Fibroblast of lung (primary cell): ENCODE measurements around the gene RGS3. TPM values are rescaled to one million over a fixed set of nuclear protein-coding genes. Genes with fewer than 3 reads are reported as not detected.

Source experiments
- DNase-seq, 2 donors: peaks; one replicate each; pipeline versions ENCODE4 v3.0.0 to v3.0.0-alpha.2; 2010; ENCODE audit warnings: low read depth in 2 of 2
- H2AFZ ChIP-seq: 2 replicates; pipeline ENCODE4 v1.5.1; 2012; ENCODE audit warnings: low read length, control low read depth, inconsistent platforms
- H3K27ac ChIP-seq: 2 replicates; pipeline ENCODE4 v1.5.1; 2011; ENCODE audit warnings: low read length, control low read depth; ENCODE audit not compliant: insufficient read depth
- H3K27me3 ChIP-seq: 2 replicates; pipeline ENCODE4 v1.5.1; 2011; ENCODE audit warnings: mild to moderate bottlenecking, low read length; ENCODE audit not compliant: control insufficient read depth, insufficient read depth
- H3K36me3 ChIP-seq: 2 replicates; pipeline ENCODE4 v1.5.1; 2011; ENCODE audit warnings: low read length; ENCODE audit not compliant: control insufficient read depth, insufficient read depth
- H3K4me1 ChIP-seq: 2 replicates; pipeline ENCODE4 v1.5.1; 2011; ENCODE audit warnings: low read length; ENCODE audit not compliant: control insufficient read depth, insufficient read depth; ENCODE audit errors: extremely low read depth
- H3K4me2 ChIP-seq: 2 replicates; pipeline ENCODE4 v1.5.1; 2011; ENCODE audit warnings: low read length, control low read depth; ENCODE audit not compliant: insufficient read depth; ENCODE audit errors: extremely low read depth
- H3K4me3 ChIP-seq, 4 experiments: fragments of 200-600 bp in 1 of 4; sonication (generic) in 1 of 4; replicated peaks in 1 of 4; 2 replicates each; pipeline ENCODE4 v1.5.1; 2011 to 2016; ENCODE audit warnings: low read length in 4 of 4, low read depth in 3 of 4, mild to moderate bottlenecking in 3 of 4, control low read depth in 2 of 4, inconsistent platforms in 1 of 4, mixed read lengths in 1 of 4; ENCODE audit not compliant: insufficient read depth in 1 of 4; ENCODE audit errors: control extremely low read depth in 1 of 4
- H3K79me2 ChIP-seq: 2 replicates; pipeline ENCODE4 v1.5.1; 2012; ENCODE audit warnings: mild to moderate bottlenecking, low read length, inconsistent platforms; ENCODE audit not compliant: control insufficient read depth, insufficient read depth
- H3K9ac ChIP-seq: 2 replicates; pipeline ENCODE4 v1.5.1; 2011; ENCODE audit warnings: mild to moderate bottlenecking, low read length, control low read depth; ENCODE audit not compliant: insufficient read depth
- H3K9me3 ChIP-seq: 2 replicates; pipeline ENCODE4 v1.5.1; 2012; ENCODE audit warnings: low read depth, low read length; ENCODE audit not compliant: control insufficient read depth, insufficient read depth
- H4K20me1 ChIP-seq: 2 replicates; pipeline ENCODE4 v1.5.1; 2011; ENCODE audit warnings: low read length; ENCODE audit not compliant: control insufficient read depth, insufficient read depth; ENCODE audit errors: extremely low read depth
- EZH2 ChIP-seq: IDR thresholded peaks from 2 replicates; pipeline ENCODE4 v1.5.1; 2012; ENCODE audit warnings: low read length, control low read depth, mild to moderate bottlenecking; ENCODE audit errors: missing control alignments
- polyA plus RNA-seq, 2 donors: library from polyadenylated mRNA; depleted of rRNA in 1 of 2; stranded (reverse) in 1 of 2; unstranded in 1 of 2; fragments of >200 nt; gene quantifications; 2 replicates each; pipeline ENCODE4 v1.2.1, GENCODE V29; 2011 to 2012; ENCODE audit warnings: missing spikeins in 1 of 2
- total RNA-seq: library from RNA; depleted of rRNA; stranded (reverse); fragments of >200 nt; gene quantifications from 2 replicates; pipeline ENCODE4 v1.2.1, GENCODE V29; 2014
- TF ChIP-seq, protein P1 (sequence below), 2 donors: IDR thresholded peaks in 1 of 2; conservative IDR thresholded peaks in 1 of 2; 1 replicate in 1 of 2; 2 replicates in 1 of 2; pipeline ENCODE4 v1.5.1; 2011 to 2012; ENCODE audit warnings: low read length in 2 of 2, control low read depth in 1 of 2, inconsistent platforms in 1 of 2, low read depth in 1 of 2, mild to moderate bottlenecking in 1 of 2

RGS3 gene
- total and polyA plus RNA-seq, 2 donors (not counting 1 experiment from before 2014, with no cell fraction given): 48.1 to 74.3 TPM

DNA sequence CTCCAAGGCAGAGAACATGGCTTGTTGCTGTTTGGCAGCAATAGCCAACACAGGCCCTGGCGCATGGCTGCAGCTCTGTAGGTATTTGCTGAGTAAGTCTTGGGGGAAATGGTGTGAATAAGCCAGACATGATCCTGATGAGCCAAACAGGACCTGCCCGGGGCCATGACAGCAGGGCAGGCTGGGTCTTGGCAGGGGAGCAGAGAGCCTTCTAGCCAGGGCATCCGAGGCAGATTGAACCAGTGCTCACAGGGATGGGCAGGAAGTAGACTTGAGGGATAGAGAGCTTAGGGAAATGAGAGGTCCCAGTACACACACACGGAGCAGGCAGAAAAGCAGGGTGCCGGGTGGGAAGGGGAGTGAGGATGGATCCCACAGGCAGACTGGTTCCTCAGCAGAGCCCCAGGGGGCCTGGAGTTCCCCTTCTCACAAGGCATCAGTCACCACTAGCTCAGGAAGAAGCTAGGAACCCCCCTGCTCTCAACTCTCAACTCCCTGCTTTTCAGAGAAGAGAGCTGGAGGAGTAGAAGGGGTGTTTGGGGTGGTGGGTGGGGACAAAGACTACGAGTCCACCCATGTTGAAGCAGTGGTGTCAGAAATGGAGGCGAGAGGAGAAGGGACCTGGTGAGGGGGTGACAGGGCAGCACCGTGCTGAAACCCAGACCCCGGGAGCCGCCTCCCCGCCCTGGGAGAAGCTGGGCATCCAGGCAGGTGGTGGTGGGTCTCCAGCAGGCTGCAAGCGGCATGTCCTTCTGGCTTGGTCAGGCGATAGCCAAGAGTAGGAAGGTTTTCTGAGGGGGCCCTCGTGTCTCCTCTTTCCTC lies 111.1 kb downstream of the RGS3 start:
- TF ChIP-seq, protein P1, sequence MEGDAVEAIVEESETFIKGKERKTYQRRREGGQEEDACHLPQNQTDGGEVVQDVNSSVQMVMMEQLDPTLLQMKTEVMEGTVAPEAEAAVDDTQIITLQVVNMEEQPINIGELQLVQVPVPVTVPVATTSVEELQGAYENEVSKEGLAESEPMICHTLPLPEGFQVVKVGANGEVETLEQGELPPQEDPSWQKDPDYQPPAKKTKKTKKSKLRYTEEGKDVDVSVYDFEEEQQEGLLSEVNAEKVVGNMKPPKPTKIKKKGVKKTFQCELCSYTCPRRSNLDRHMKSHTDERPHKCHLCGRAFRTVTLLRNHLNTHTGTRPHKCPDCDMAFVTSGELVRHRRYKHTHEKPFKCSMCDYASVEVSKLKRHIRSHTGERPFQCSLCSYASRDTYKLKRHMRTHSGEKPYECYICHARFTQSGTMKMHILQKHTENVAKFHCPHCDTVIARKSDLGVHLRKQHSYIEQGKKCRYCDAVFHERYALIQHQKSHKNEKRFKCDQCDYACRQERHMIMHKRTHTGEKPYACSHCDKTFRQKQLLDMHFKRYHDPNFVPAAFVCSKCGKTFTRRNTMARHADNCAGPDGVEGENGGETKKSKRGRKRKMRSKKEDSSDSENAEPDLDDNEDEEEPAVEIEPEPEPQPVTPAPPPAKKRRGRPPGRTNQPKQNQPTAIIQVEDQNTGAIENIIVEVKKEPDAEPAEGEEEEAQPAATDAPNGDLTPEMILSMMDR (conservative IDR thresholded peaks at IDR 0.05 in 1 of 2, IDR thresholded peaks at IDR 0.05 in 1 of 2; ENCODE audit: low read depth in 1 of 2, low read length in 2 of 2): no peak
- Histone ChIP-seq H2AFZ (no peak overlapping the region), H3K79me2 (no peaks in the 10 kb centered on the region), H3K27me3 (no peaks in the 10 kb centered on the region), H3K27ac (no peak overlapping the region), H3K4me3 (no peak overlapping the region), H3K36me3 (no peaks in the 10 kb centered on the region), H3K4me2 (no peak overlapping the region), H3K9me3 (no peaks in the 10 kb centered on the region), H4K20me1 (no peaks in the 10 kb centered on the region), H3K9ac (no peak overlapping the region), H3K4me1 (peaks cover 27% of the 10 kb centered on the region)
- peak in 1 of 2 donors; percentile 43 for DNase-seq

DNA sequence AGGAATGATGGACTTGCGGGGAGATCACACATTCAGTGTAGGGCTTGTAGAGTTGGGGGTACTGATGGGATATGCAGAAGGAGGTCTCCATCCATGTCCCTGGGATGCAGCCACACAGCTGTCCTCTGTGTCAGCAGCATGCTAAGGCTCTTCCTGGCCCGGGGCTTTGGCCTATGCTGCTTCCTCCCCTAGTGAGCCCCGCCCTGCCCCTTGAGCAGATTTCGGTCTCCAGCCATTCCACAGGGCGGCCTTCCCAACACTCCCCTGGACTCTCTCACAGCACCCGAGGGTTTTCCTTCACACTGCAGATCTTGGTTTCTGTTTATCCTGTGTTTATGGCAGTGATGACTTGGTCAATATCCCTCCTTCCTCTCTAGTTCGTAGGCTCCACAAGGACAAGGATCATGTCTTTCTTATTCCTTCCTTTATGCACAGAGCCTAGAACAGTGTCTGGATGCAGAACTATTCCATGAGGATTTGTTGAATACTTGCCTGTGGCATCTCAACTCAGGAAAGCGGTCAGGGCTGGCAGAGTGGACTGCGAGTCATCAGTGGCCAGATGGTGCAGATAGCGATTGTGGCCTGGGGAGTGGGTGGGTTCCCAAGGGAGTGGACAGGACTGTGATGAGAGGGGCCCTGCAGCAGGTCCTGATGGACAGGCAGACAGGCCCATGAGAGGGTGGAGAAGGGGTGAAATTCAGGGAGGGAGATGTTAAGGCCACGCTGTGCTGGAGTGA lies 114.2 kb downstream of the RGS3 start:
- H3K27me3 ChIP-seq: no peaks in the 10 kb centered on the region
- DNase-seq: peak; percentile 51 to 78
- no peaks in the 10 kb centered on the region for H3K9me3 ChIP-seq
- no peak overlapping the region for H2AFZ ChIP-seq
- peak overlapping the region; percentile 74 for H3K27ac ChIP-seq
- H3K4me3 ChIP-seq: no peak overlapping the region
- TF ChIP-seq EZH2: no peak
- TF ChIP-seq, protein P1 (conservative IDR thresholded peaks at IDR 0.05 in 1 of 2, IDR thresholded peaks at IDR 0.05 in 1 of 2; ENCODE audit: low read depth in 1 of 2, low read length in 2 of 2): no peak
- H3K36me3 ChIP-seq: no peaks in the 10 kb centered on the region
- no peaks in the 10 kb centered on the region for H4K20me1 ChIP-seq
- peak overlapping the region; percentile 32 for H3K9ac ChIP-seq
- H3K4me2 ChIP-seq: peak overlapping the region; percentile 2
- H3K79me2 ChIP-seq: no peaks in the 10 kb centered on the region
- H3K4me1 ChIP-seq: peaks cover 44% of the 10 kb centered on the region

DNA sequence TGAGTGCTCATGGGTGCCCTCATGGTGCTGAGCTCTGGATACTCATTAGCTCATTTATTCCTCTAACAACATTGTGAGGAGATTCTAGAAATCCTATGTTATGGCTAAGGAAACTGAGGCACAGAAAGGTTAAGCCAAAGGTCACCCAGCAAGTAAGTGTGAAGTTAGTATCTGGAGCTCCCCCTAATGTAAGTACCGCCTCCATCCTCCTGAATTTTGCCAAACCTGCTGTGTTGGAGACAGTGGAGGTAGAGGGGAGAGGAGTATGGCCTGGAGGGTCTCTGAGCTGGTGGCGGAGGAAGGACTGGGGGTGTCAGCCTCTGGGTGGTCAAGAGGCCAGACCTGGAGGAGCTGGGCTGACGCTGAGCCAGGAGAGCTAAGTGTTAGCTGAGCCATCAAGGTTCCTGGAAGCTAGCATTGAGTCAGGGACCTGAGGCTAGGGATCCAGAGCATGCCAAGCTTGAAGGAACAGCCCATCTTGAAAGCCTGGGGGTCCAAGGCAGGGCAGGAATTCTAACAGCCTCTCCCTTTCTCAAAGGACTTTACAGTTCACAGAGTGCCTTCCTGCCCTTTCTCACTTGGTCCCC lies 114.8 kb downstream of the RGS3 start:
- no peaks in the 10 kb centered on the region for H3K79me2 ChIP-seq
- peak overlapping the region; percentile 9 for H3K4me2 ChIP-seq
- no peak overlapping the region for H3K4me3 ChIP-seq
- peaks cover 44% of the 10 kb centered on the region for H3K4me1 ChIP-seq
- H2AFZ ChIP-seq: no peak overlapping the region
- peak overlapping the region; percentile 74 for H3K27ac ChIP-seq
- peak in 1 of 2 donors; percentile 84 for DNase-seq
- no peaks in the 10 kb centered on the region for H3K36me3 ChIP-seq
- no peaks in the 10 kb centered on the region for H3K9me3 ChIP-seq
- no peak for TF ChIP-seq EZH2
- TF ChIP-seq, protein P1 (conservative IDR thresholded peaks at IDR 0.05 in 1 of 2, IDR thresholded peaks at IDR 0.05 in 1 of 2; ENCODE audit: low read depth in 1 of 2, low read length in 2 of 2): peak in 1 of 2 donors; percentile 6
- H3K27me3 ChIP-seq: no peaks in the 10 kb centered on the region
- H4K20me1 ChIP-seq: no peaks in the 10 kb centered on the region
- H3K9ac ChIP-seq: peak overlapping the region; percentile 32
